Measurements from ENCODE around the gene TMUB2.

DNA sequence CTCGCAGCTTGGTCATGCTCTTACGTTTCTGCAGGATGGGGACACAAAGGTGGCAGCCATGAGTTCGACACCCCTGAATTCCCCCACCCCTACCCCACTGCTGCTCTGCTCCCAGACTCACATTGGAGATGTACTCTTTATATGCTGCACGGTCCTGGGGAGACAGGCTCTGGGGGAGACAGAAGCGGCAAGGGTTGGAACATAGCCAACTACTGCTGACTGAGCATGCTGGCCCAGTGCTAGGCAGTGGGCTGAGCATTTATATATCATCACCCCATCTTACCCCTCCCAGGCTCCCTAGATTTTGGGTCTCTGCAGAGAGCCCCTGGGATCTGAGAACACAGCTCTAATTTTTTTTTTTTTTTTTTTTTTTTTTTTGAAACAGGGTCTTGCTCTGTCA is 21.0 kb downstream of the TMUB2 start:
- TF ChIP-seq EZH2 (IDR thresholded peaks at IDR 0.05) (no peak), POLR2AphosphoS5 (IDR thresholded peaks at IDR 0.05; ENCODE audit: borderline replicate concordance, low read depth, low read length) (no peak), FOXP2 (optimal IDR thresholded peaks at IDR 0.05; ENCODE audit: control extremely low read depth, extremely low read length, insufficient read depth) (no peak)

All from SK-N-MC (cell line).